ENCODE measurements around the gene DENND4A.

- TF ChIP-seq MAX (CRISPR knock-in tag; IDR thresholded peaks at IDR 0.05) (no peak), RBBP5 (IDR thresholded peaks at IDR 0.05; ENCODE audit: borderline replicate concordance, insufficient read depth, low read length, poor library complexity, severe bottlenecking) (no peak), PCBP1 (IDR thresholded peaks at IDR 0.05; ENCODE audit: low read depth, low read length, poor library complexity, severe bottlenecking) (no peak), ZNF639 (CRISPR knock-in tag; conservative IDR thresholded peaks at IDR 0.05 in 1 of 2, IDR thresholded peaks at IDR 0.05 in 1 of 2) (no peak), SOX6 (IDR thresholded peaks at IDR 0.05) (no peak), STAT5B (CRISPR knock-in tag; IDR thresholded peaks at IDR 0.05) (no peak), CEBPB (tag; IDR thresholded peaks at IDR 0.05) (no peak), ERF (CRISPR knock-in tag; IDR thresholded peaks at IDR 0.05) (no peak), ZNF644 (tag; IDR thresholded peaks at IDR 0.05; ENCODE audit: low read depth) (no peak), ATF3 (IDR thresholded peaks at IDR 0.05) (no peak), ATF3 (CRISPR knock-in tag; conservative IDR thresholded peaks at IDR 0.05) (no peak), GABPB1 (CRISPR knock-in tag; IDR thresholded peaks at IDR 0.05) (no peak), CTCF (IDR thresholded peaks at IDR 0.05 in 2 of 3, conservative IDR thresholded peaks at IDR 0.05 in 1 of 3; ENCODE audit: insufficient read depth in 2 of 3, low read depth in 1 of 3, low read length in 3 of 3) (no peak)
Measured at GRCh38 chr15:65690173-65690572, 101.9 kb downstream of the DENND4A start.
